ENCODE data around the gene INPP4B.

INPP4B gene

GRCh38 chr4:142297313-142297712 is 548.8 kb downstream of the INPP4B start:
- Histone ChIP-seq H3K27me3 (ENCODE audit: control insufficient read depth, insufficient read depth, low read length) (no peaks in the 10 kb centered on the region), H3K4me3 (ENCODE audit: low read depth, low read length) (no peak overlapping the region), H2AFZ (no peak overlapping the region), H3K79me2 (no peaks in the 10 kb centered on the region), H3K4me1 (no peaks in the 10 kb centered on the region), H3K9me3 (ENCODE audit: control insufficient read depth, low read length) (no peaks in the 10 kb centered on the region), H3K9ac (no peak overlapping the region), H3K36me3 (ENCODE audit: control insufficient read depth, insufficient read depth, low read length) (no peaks in the 10 kb centered on the region), H3K27ac (no peak overlapping the region), H3K4me2 (ENCODE audit: low read length) (no peak overlapping the region)
- no peak for TF ChIP-seq CTCF (IDR thresholded peaks at IDR 0.05)

- no peak for TF ChIP-seq CTCF (IDR thresholded peaks at IDR 0.05)
- no peaks in the 10 kb centered on the region for H3K27me3 ChIP-seq (ENCODE audit: control insufficient read depth, insufficient read depth, low read length)
- H3K27ac ChIP-seq = no peak overlapping the region
- no peak overlapping the region for H3K9ac ChIP-seq
- no peaks in the 10 kb centered on the region for H3K4me1 ChIP-seq
- H3K79me2 ChIP-seq = no peaks in the 10 kb centered on the region
- no peaks in the 10 kb centered on the region for H3K36me3 ChIP-seq (ENCODE audit: control insufficient read depth, insufficient read depth, low read length)
- H3K4me2 ChIP-seq (ENCODE audit: low read length) = no peak overlapping the region
- H3K9me3 ChIP-seq (ENCODE audit: control insufficient read depth, low read length) = no peaks in the 10 kb centered on the region
- H3K4me3 ChIP-seq (ENCODE audit: low read depth, low read length) = no peak overlapping the region
- H2AFZ ChIP-seq = no peak overlapping the region
Observed at GRCh38 chr4:142293536-142293935, 552.6 kb downstream of the INPP4B start.

GRCh38 chr4:142292231-142292630 is 553.9 kb downstream of the INPP4B start:
- Histone ChIP-seq H3K4me3 (ENCODE audit: low read depth, low read length) (no peak overlapping the region), H3K4me2 (ENCODE audit: low read length) (no peak overlapping the region), H3K36me3 (ENCODE audit: control insufficient read depth, insufficient read depth, low read length) (no peaks in the 10 kb centered on the region), H3K79me2 (no peaks in the 10 kb centered on the region), H3K27ac (no peak overlapping the region), H3K9me3 (ENCODE audit: control insufficient read depth, low read length) (no peaks in the 10 kb centered on the region), H3K27me3 (ENCODE audit: control insufficient read depth, insufficient read depth, low read length) (no peaks in the 10 kb centered on the region), H3K9ac (no peak overlapping the region), H3K4me1 (no peaks in the 10 kb centered on the region), H2AFZ (no peak overlapping the region)
- no peak for TF ChIP-seq CTCF (IDR thresholded peaks at IDR 0.05)

- H3K9ac ChIP-seq = no peak overlapping the region
- H3K4me1 ChIP-seq = no peaks in the 10 kb centered on the region
- H3K27me3 ChIP-seq (ENCODE audit: control insufficient read depth, insufficient read depth, low read length) = no peaks in the 10 kb centered on the region
- no peak overlapping the region for H3K4me3 ChIP-seq (ENCODE audit: low read depth, low read length)
- no peaks in the 10 kb centered on the region for H3K36me3 ChIP-seq (ENCODE audit: control insufficient read depth, insufficient read depth, low read length)
- no peaks in the 10 kb centered on the region for H3K79me2 ChIP-seq
- no peak overlapping the region for H3K4me2 ChIP-seq (ENCODE audit: low read length)
- H2AFZ ChIP-seq = no peak overlapping the region
- TF ChIP-seq CTCF (IDR thresholded peaks at IDR 0.05) = no peak
- H3K9me3 ChIP-seq (ENCODE audit: control insufficient read depth, low read length) = no peaks in the 10 kb centered on the region
- no peak overlapping the region for H3K27ac ChIP-seq
Observed at GRCh38 chr4:142291299-142292050, 554.6 kb downstream of the INPP4B start.

GRCh38 chr4:142287371-142287770 is 558.7 kb downstream of the INPP4B start:
- no peak overlapping the region for H2AFZ ChIP-seq
- H3K27ac ChIP-seq = no peak overlapping the region
- H3K27me3 ChIP-seq (ENCODE audit: control insufficient read depth, insufficient read depth, low read length) = no peaks in the 10 kb centered on the region
- no peak overlapping the region for H3K4me3 ChIP-seq (ENCODE audit: low read depth, low read length)
- no peak for TF ChIP-seq CTCF (IDR thresholded peaks at IDR 0.05)
- H3K9me3 ChIP-seq (ENCODE audit: control insufficient read depth, low read length) = no peaks in the 10 kb centered on the region
- no peaks in the 10 kb centered on the region for H3K36me3 ChIP-seq (ENCODE audit: control insufficient read depth, insufficient read depth, low read length)
- no peak overlapping the region for H3K4me2 ChIP-seq (ENCODE audit: low read length)
- no peaks in the 10 kb centered on the region for H3K4me1 ChIP-seq
- no peaks in the 10 kb centered on the region for H3K79me2 ChIP-seq
- H3K9ac ChIP-seq = no peak overlapping the region

Data from parathyroid adenoma (tissue), 2 donors.